A673 (cell line): Measurements from ENCODE around the gene IGSF6. TPM values are rescaled to one million over a fixed set of nuclear protein-coding genes. Genes with fewer than 3 reads are reported as not detected.
"Not testable (repeated sequence)": the region's sequence is repeated elsewhere in the genome, so short reads cannot be mapped to it uniquely, and the experiment has no call there.

ENCODE experiments used
- BruUV-seq: library from RNA; stranded (reverse); fragments of 400-500 nt; replicated peaks from 2 replicates; lab custom pipeline; 2021; lab: Mats Ljungman, UMichigan
- CTCF ChIA-PET: fragments of 300-600 bp; sonication (Branson Sonifier 250); formaldehyde crosslinking; loops from one replicate; lab custom pipeline; 2022; ENCODE audit warnings: antibody characterized with exemption; lab: Charles Lee
- POLR2A ChIA-PET: fragments of 300-600 bp; sonication (Branson Sonifier 250); formaldehyde crosslinking; loops from one replicate; lab custom pipeline; 2022; ENCODE audit warnings: antibody characterized with exemption; ENCODE audit not compliant: low non-redundant PET; lab: Charles Lee
- DNase-seq: peaks from one replicate; pipeline ENCODE4 v3.0.0-alpha.2; 2015; ENCODE audit warnings: low spot score
- H3K27ac ChIP-seq: fragments of 200-600 bp; sonication (generic); 2 replicates; pipeline ENCODE4 v1.5.1; 2016; ENCODE audit warnings: mixed run types, low read depth, mild to moderate bottlenecking, mixed read lengths, antibody characterized with exemption, low read length; ENCODE audit not compliant: poor library complexity, severe bottlenecking
- H3K27me3 ChIP-seq: fragments of 200-600 bp; sonication (generic); replicated peaks from 2 replicates; pipeline ENCODE4 v1.6.1; 2017; ENCODE audit warnings: mixed run types, low read depth, mild to moderate bottlenecking, mixed read lengths, antibody characterized with exemption, low read length; ENCODE audit not compliant: insufficient read depth, poor library complexity
- H3K36me3 ChIP-seq: fragments of 200-600 bp; sonication (generic); 2 replicates; pipeline ENCODE4 v1.6.1; 2016; ENCODE audit warnings: mixed run types, mild to moderate bottlenecking, mixed read lengths, antibody characterized with exemption, low read length; ENCODE audit not compliant: insufficient read depth, poor library complexity, severe bottlenecking
- H3K4me1 ChIP-seq: fragments of 200-600 bp; sonication (generic); 2 replicates; pipeline ENCODE4 v1.6.1; 2017; ENCODE audit warnings: mixed run types, mild to moderate bottlenecking, mixed read lengths, antibody characterized with exemption, low read length; ENCODE audit not compliant: insufficient read depth, poor library complexity, severe bottlenecking
- H3K4me3 ChIP-seq: fragments of 200-600 bp; sonication (generic); 2 replicates; pipeline ENCODE4 v1.5.1; 2016; ENCODE audit warnings: low read depth, mixed run types, mild to moderate bottlenecking, mixed read lengths, low read length; ENCODE audit not compliant: poor library complexity, severe bottlenecking
- H3K9me3 ChIP-seq: fragments of 200-600 bp; sonication (generic); 2 replicates; pipeline ENCODE4 v1.6.1; 2016; ENCODE audit warnings: mixed run types, low read depth, mild to moderate bottlenecking, mixed read lengths, antibody characterized with exemption, low read length; ENCODE audit not compliant: poor library complexity, severe bottlenecking
- CTCF ChIP-seq: fragments of 300-800, 200-600 bp; sonication (generic); conservative IDR thresholded peaks from 2 replicates; pipeline ENCODE4 v1.5.1; 2017; ENCODE audit warnings: low read depth, mild to moderate bottlenecking, antibody characterized with exemption, low read length, moderate library complexity, mixed read lengths
- EZH2 ChIP-seq: fragments of 200-600 bp; sonication (generic); IDR thresholded peaks from 2 replicates; pipeline ENCODE4 v1.6.1; 2017; ENCODE audit warnings: borderline replicate concordance, low read depth, mild to moderate bottlenecking, mixed read lengths, antibody characterized with exemption, low read length; ENCODE audit not compliant: poor library complexity, severe bottlenecking
- intact Hi-C: fragments of 100-400 bp; cut with micrococcal nuclease; formaldehyde crosslinking; loops from one replicate; pipeline ENCODE4 v1.10.0; 2022; ENCODE audit not compliant: unreplicated experiment
- total RNA-seq: library from RNA; stranded (reverse); gene quantifications from 2 replicates; pipeline ENCODE4 v1.2.3, GENCODE V29; 2021

IGSF6 gene
- total RNA-seq, 1 experiment from 2014 or later: not detected

- H3K4me1 ChIP-seq: no peaks in the 10 kb centered on the region
- no peak overlapping the region for H3K27ac ChIP-seq
- intact Hi-C loops: no loop called here
- no peaks in the 10 kb centered on the region for H3K9me3 ChIP-seq
- H3K4me3 ChIP-seq: no peak overlapping the region
- H3K36me3 ChIP-seq: peaks cover 6% of the 10 kb centered on the region
- DNase-seq: no peak
- POLR2A ChIA-PET: no interaction called here
- no peaks in the 10 kb centered on the region for H3K27me3 ChIP-seq
- CTCF ChIA-PET: interaction anchor here (0.5 kb wide), 1 partner anchor 1188 kb away, joined by 10 read pairs; no protein-coding TSS in a partner anchor
- TF ChIP-seq CTCF: no peak
- TF ChIP-seq EZH2: no peak
- BruUV-seq: no TSS peak
Measured at GRCh38 chr16:21653571-21653970, 1.2 kb upstream of the IGSF6 start.

GRCh38 chr16:21651515-21651914 is 893 bp downstream of the IGSF6 start:
- intact Hi-C loops: no loop called here
- no peaks in the 10 kb centered on the region for H3K9me3 ChIP-seq
- H3K36me3 ChIP-seq: peaks cover 6% of the 10 kb centered on the region
- H3K27me3 ChIP-seq: no peaks in the 10 kb centered on the region
- TF ChIP-seq CTCF (no peak), EZH2 (no peak)
- no peak for DNase-seq
- BruUV-seq: no TSS peak
- CTCF ChIA-PET: interaction anchor here (0.9 kb wide), 1 partner anchor 11 kb away, joined by 3 read pairs; no protein-coding TSS in a partner anchor
- no peaks in the 10 kb centered on the region for H3K4me1 ChIP-seq
- no peak overlapping the region for H3K27ac ChIP-seq
- POLR2A ChIA-PET: no interaction called here
- no peak overlapping the region for H3K4me3 ChIP-seq

DNA sequence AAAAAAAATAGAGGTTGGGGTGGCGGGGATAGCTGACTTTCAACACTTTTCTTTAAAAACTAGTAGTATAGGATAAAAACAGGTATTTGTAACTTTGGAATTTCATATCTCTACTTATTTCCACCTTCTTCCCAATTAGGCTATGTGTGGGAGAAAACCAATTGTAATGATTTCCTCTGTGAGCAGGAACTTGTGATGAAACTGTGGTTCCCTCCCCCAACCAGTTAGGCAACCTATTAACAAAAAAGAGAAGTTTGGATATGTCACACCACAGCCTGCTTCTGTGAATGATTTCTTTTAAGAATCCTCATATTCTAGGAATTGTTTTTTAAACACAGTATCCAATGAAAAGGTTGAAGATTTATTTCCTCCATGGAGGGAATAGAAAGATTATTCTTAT is 1.9 kb downstream of the IGSF6 start:
- no TSS peak for BruUV-seq
- Histone ChIP-seq H3K27ac (no peak overlapping the region), H3K4me1 (no peaks in the 10 kb centered on the region), H3K9me3 (no peaks in the 10 kb centered on the region), H3K4me3 (no peak overlapping the region), H3K36me3 (peaks cover 5% of the 10 kb centered on the region), H3K27me3 (no peaks in the 10 kb centered on the region)
- ChIA-PET POLR2A (no interaction called here), CTCF (interaction anchor here (0.6 to 0.9 kb wide), 2 partner anchors 10 to 1602 kb away, joined by 3 to 4 read pairs; no protein-coding TSS in a partner anchor)
- no peak for TF ChIP-seq CTCF
- TF ChIP-seq EZH2: no peak
- DNase-seq: no peak
- intact Hi-C loops: no loop called here

DNA sequence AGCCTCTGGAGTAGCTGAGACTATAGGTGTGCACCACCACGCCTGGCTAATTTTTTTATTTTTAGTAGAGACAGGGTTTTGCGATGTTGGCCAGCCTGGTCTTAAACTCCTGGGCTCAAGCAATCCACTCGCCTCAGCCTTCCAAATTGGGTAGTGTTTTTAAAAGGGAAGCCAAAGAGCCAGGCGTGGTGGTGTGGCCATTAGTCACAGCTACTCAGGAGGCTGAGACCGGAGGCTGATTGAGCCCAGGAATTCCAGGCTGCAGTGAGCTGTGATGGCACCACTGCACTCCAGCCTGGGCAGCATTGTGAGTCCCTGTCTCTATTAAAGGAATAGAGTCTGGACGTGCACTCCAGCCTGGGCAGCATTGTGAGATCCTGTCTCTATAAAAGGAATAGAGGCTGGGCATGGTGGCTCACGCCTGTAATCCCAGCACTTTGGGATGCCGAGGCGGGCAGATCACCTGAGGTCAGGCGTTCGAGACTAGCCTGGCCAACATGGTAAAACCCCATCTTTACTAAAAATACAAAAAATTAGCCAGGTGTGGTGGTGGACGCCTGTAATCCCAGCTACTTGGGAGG is 2.5 kb downstream of the IGSF6 start:
- POLR2A ChIA-PET, H3K4me3 ChIP-seq, H3K27me3 ChIP-seq, H3K9me3 ChIP-seq, H3K4me1 ChIP-seq, BruUV-seq, DNase-seq, intact Hi-C loops, H3K27ac ChIP-seq, H3K36me3 ChIP-seq: not testable (repeated sequence)
- CTCF ChIA-PET: interaction anchor here (0.6 kb wide), 1 partner anchor 1603 kb away, joined by 4 read pairs; no protein-coding TSS in a partner anchor
